Erythroblast (primary cell): ENCODE data around the gene RGMB.

Source experiments
- GATA1 ChIP-seq: IDR thresholded peaks from 2 replicates; pipeline ENCODE4 v1.6.1; 2011; ENCODE audit warnings: low read depth, mild to moderate bottlenecking, control low read depth, low read length, moderate library complexity
- POLR2A ChIP-seq: IDR thresholded peaks from 2 replicates; pipeline ENCODE4 v1.6.1; 2011; ENCODE audit warnings: mild to moderate bottlenecking, low read length

DNA sequence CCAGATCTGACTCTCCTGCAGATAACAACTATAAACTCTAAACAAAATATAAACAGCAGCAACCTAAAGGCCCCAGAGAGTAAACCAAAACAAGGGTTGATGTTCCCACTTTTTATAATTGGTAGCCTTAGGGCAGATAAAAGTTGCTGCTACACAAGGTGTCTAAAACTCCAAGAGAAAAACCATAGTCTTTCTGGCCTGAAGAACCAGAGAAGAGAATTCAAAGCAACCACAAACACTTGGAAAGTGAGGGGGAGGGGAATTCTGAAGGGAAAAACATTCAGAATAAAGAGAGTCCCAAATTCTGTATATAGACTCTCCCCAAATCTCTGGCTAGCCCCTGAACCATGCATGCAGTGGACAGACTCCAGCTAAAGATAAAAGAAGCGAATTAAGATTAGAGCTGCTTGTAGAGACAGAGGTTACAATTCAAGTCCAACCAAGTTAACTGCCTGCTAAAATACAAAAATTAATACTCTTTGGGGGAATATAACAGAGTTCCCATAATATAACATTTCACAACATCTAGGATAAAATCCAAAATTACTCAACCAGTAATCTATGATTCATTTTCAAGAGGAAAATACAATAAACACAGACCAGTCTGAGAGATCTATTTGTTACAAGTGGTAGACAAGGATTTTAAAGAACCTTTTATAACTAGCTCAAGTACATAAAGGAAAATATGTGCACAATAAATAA lies 37.5 kb upstream of the RGMB start:
- TF ChIP-seq POLR2A (no peak), GATA1 (no peak)
